Hepatocyte (in vitro differentiated cells): Measurements from ENCODE around the gene FGR.

Experiments used
- CTCF ChIP-seq: fragments of 200-600 bp; sonication (generic); IDR thresholded peaks from 2 replicates; pipeline ENCODE4 v1.5.1; 2016; ENCODE audit warnings: antibody characterized with exemption, mild to moderate bottlenecking; ENCODE audit not compliant: poor library complexity
- EZH2 ChIP-seq: fragments of 200-600 bp; sonication (generic); IDR thresholded peaks from 2 replicates; pipeline ENCODE4 v1.6.1; 2016; ENCODE audit warnings: antibody characterized with exemption, mild to moderate bottlenecking, borderline replicate concordance
- EZH2phosphoT487 ChIP-seq: fragments of 200-600 bp; sonication (generic); IDR thresholded peaks from one replicate; pipeline ENCODE4 v1.6.1; 2018; ENCODE audit warnings: antibody characterized with exemption, mild to moderate bottlenecking, low read depth, moderate library complexity; ENCODE audit not compliant: unreplicated experiment, severe bottlenecking

- no peak for TF ChIP-seq CTCF
- no peak for TF ChIP-seq EZH2phosphoT487
- TF ChIP-seq EZH2: no peak
Measured at GRCh38 chr1:27652111-27652864, 17.3 kb upstream of the FGR start.
